Mesothelial cell of epicardium (in vitro differentiated cells): Measurements from ENCODE around the gene SORCS1. TPM values are rescaled to one million over a fixed set of nuclear protein-coding genes. Genes with fewer than 3 reads are reported as not detected.

ENCODE experiments used
- DNase-seq, 2 experiments: peaks; one replicate each; pipeline ENCODE4 v3.0.0; 2021; ENCODE audit warnings: low spot score in 2 of 2; ENCODE audit not compliant: unreplicated experiment in 2 of 2
- H3K27ac Mint-ChIP-seq: 2 replicates; pipeline ENCODE4 v1.8.0; 2021; ENCODE audit warnings: mixed read lengths
- H3K27me3 Mint-ChIP-seq: 2 replicates; pipeline ENCODE4 v1.8.0; 2021; ENCODE audit warnings: low read depth, mixed read lengths
- H3K36me3 Mint-ChIP-seq: 2 replicates; pipeline ENCODE4 v1.8.0; 2021; ENCODE audit warnings: mixed read lengths
- H3K4me1 Mint-ChIP-seq: 2 replicates; pipeline ENCODE4 v1.8.0; 2021; ENCODE audit warnings: mixed read lengths
- H3K4me3 Mint-ChIP-seq: 2 replicates; pipeline ENCODE4 v1.8.0; 2021; ENCODE audit warnings: mild to moderate bottlenecking, moderate library complexity, mixed read lengths
- H3K9me3 Mint-ChIP-seq: 2 replicates; pipeline ENCODE4 v1.8.0; 2021; ENCODE audit warnings: mixed read lengths
- total RNA-seq: library from RNA; stranded (reverse); gene quantifications from 3 replicates; pipeline ENCODE4 v1.2.1, GENCODE V29; 2021
- TF ChIP-seq, protein P1 (sequence below): fragments of 200-600 bp; sonication (generic); IDR thresholded peaks from one replicate; pipeline ENCODE4 v1.5.0; 2021; ENCODE audit warnings: antibody characterized with exemption; ENCODE audit not compliant: unreplicated experiment

SORCS1 gene
- total RNA-seq, 1 donor from 2014 or later: 0.78 TPM

DNA sequence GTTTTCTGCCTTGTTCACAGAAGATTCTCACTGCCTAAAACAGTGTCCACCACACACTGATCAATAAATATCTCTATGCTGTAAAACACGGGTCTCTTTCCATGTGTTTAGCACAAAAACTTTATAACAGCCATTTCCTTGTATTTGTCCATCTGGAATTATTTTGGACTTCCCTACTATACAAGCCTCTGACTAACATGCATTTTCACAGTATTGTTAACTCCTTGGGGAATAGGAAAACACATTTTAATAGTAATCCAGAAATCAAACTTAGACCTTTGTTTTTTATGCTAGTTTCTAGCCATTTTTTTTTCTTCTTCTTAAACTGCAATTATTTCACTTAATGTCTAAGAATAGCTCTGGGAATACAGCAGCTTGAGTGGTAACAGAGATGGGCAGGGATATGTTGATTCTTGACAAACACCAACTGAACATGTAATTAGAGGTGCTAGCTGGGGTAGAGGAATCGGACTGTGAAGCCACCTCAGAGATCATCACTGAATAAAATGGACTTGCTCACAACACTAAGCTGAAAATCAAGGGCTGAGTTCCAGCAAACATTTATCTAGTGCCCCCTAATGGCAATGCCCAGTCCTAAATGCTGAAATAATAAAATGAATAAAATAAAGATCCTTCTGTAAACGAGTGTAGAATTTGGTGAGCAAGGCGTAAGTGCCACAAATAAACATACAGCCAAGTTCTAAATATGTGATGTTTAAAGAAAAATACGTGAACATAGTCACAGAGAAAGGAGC, 593.1 kb downstream of the SORCS1 start:
- TF ChIP-seq, protein P1, sequence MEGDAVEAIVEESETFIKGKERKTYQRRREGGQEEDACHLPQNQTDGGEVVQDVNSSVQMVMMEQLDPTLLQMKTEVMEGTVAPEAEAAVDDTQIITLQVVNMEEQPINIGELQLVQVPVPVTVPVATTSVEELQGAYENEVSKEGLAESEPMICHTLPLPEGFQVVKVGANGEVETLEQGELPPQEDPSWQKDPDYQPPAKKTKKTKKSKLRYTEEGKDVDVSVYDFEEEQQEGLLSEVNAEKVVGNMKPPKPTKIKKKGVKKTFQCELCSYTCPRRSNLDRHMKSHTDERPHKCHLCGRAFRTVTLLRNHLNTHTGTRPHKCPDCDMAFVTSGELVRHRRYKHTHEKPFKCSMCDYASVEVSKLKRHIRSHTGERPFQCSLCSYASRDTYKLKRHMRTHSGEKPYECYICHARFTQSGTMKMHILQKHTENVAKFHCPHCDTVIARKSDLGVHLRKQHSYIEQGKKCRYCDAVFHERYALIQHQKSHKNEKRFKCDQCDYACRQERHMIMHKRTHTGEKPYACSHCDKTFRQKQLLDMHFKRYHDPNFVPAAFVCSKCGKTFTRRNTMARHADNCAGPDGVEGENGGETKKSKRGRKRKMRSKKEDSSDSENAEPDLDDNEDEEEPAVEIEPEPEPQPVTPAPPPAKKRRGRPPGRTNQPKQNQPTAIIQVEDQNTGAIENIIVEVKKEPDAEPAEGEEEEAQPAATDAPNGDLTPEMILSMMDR: peak; percentile 22
- no peak for DNase-seq
- H3K4me3 Mint-ChIP-seq: no peak overlapping the region
- H3K36me3 Mint-ChIP-seq: no peaks in the 10 kb centered on the region
- H3K4me1 Mint-ChIP-seq: no peaks in the 10 kb centered on the region
- no peaks in the 10 kb centered on the region for H3K27me3 Mint-ChIP-seq
- H3K9me3 Mint-ChIP-seq: no peaks in the 10 kb centered on the region
- no peak overlapping the region for H3K27ac Mint-ChIP-seq

DNA sequence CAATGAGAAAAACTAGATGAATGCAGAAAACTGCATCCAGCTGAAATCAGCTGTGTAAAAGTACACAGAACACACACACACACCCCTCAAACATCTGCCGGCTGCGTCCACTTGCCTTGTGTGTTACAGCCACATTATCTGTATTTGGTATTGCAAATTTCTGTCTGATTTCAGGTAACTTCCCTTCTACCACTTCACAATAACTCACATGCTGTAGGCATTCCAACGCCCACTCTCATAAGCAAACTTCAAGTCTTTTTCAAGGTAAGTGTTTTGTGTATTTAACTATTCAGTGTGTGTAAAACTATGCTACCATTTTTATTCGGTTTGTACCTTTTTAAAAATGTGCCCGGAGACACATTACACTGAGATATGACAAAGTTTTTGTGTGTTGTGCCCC, 594.2 kb downstream of the SORCS1 start:
- no peaks in the 10 kb centered on the region for H3K9me3 Mint-ChIP-seq
- no peak overlapping the region for H3K4me3 Mint-ChIP-seq
- no peak for DNase-seq
- no peaks in the 10 kb centered on the region for H3K27me3 Mint-ChIP-seq
- no peak overlapping the region for H3K27ac Mint-ChIP-seq
- TF ChIP-seq, protein P1: no peak
- no peaks in the 10 kb centered on the region for H3K4me1 Mint-ChIP-seq
- no peaks in the 10 kb centered on the region for H3K36me3 Mint-ChIP-seq

DNA sequence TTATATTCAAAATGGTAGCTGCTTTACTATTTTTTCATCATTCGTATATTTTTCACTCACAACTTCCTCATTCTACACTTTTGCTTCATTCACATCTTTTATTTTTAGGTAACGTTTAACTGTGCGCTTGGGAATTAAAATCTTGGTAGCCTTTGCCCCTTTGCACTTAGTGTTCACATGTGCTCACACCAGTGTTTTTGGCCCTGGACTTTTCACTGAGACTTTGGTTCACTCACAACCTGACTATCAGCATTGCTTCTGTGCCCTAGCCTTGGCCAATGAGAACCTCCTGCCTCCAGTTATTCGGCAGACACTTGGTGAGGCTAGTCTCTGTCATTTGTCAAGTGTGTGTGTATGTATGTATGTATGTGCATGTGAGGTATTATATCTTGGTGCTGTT, 596.9 kb downstream of the SORCS1 start:
- H3K4me1 Mint-ChIP-seq: no peaks in the 10 kb centered on the region
- DNase-seq: no peak
- no peaks in the 10 kb centered on the region for H3K9me3 Mint-ChIP-seq
- no peak overlapping the region for H3K4me3 Mint-ChIP-seq
- no peaks in the 10 kb centered on the region for H3K36me3 Mint-ChIP-seq
- peaks cover 1% of the 10 kb centered on the region for H3K27me3 Mint-ChIP-seq
- no peak overlapping the region for H3K27ac Mint-ChIP-seq
- TF ChIP-seq, protein P1: no peak

DNA sequence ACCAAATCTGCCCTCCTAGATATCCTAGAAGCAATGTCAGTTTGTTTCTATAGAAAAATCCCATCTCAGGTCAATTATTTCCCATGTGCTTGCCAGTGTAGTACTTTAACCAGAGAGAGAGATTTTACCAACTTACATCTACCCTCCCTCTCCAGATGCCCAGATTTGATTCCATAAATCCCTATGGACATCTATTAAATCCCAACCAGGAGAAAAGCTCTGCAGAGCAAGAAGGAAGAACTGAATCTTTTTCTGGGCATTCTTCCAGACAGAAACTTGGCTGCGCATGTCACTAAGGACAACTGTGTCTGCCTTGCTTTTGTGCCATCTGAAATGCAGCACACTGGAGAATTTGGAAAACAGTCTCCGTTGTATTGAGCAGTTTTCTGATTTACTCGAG, 597.6 kb downstream of the SORCS1 start:
- no peak for DNase-seq
- Mint-ChIP-seq H3K4me1 (no peaks in the 10 kb centered on the region), H3K4me3 (no peak overlapping the region), H3K36me3 (no peaks in the 10 kb centered on the region), H3K27me3 (peaks cover 1% of the 10 kb centered on the region), H3K27ac (no peak overlapping the region), H3K9me3 (no peaks in the 10 kb centered on the region)
- TF ChIP-seq, protein P1: no peak

DNA sequence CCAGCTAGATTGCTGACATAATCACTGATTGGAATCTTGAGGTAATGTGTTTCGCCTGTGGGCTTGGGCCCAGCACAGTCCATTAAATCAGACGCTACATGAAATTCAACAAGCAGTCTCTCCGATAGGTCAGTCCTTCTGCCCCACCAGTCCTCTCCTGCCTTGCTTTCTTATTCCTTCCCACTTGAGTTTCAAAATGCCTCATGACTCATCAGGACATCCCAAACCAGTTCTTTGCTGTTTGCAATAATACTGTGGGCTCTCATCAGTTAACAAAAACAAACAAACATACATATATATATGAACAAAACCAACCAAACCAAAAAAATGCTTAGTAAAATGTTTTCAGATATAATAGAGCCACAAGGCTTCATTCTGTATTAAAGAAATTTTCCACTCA, 599.0 kb downstream of the SORCS1 start:
- no peaks in the 10 kb centered on the region for H3K9me3 Mint-ChIP-seq
- H3K4me3 Mint-ChIP-seq: no peak overlapping the region
- H3K36me3 Mint-ChIP-seq: no peaks in the 10 kb centered on the region
- no peak overlapping the region for H3K27ac Mint-ChIP-seq
- no peak for DNase-seq
- peaks cover 1% of the 10 kb centered on the region for H3K27me3 Mint-ChIP-seq
- no peaks in the 10 kb centered on the region for H3K4me1 Mint-ChIP-seq
- TF ChIP-seq, protein P1: no peak
